NCI-H345 (cell line): ENCODE results near the gene MYOM1.

Source experiments
- DNase-seq: peaks from one replicate; lab custom pipeline; 2025; lab: John Stamatoyannopoulos, UW

The MYOM1 gene

DNA sequence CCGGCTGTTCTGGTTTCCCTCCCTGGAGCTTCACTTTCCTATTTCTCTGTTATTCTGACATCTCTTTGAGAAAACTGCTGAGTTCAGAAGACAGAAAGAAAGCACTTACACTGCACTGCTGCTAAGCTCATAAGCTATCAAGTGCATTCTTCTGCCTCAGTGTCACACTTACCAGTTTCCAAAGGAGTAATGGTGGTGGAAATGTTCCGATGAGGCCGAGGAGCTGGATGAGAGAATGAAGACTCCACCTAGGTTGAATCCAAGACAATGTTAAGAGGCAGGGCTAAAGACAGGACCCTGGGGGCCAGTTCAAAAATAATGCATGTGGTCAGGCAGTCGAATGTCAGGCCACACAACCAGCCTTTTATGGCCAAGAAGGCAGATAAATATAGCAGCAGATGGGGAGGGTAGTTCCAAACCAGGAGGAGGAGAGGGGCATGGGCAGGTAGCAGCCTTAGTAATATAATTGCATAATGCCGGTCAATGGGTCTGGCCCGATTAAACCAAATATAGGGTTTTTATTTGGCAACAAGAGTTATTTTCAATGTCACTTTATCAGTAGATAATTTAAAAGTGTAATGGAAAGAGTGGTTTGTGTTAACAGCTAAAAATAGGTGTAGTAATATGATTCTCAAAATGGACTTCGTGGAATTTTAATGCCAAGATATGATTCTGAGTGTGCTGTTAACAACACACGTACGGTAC is at the start of gene MYOM1:
Gene MYOM1, minus strand, starts transcription at position 338 of the 705 bp plus-strand sequence. CDS start 4,745 bp downstream, outside the sequence.
- no peak for DNase-seq

GRCh38 chr18:3269241-3269913 is 49.6 kb upstream of the MYOM1 start:
- DNase-seq = no peak

DNA sequence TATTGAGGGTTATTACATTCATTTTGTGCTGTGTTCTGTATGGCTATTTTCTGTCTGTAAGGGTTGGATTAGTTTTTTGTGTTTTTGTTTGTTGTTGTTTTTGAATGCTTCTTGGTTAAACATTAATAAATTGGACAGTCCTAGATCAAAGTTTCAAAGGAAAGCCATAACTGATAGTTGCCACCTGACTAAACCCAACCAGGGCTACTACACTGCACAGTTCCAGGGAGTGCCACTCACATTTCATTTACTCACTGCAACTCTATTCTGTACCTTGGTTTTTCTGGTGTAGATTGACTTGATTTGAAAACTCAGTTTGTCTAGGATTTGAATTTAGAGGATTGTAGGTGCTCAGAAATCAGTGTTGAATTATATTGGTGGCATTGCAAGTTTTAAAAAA is 48.5 kb upstream of the MYOM1 start:
- no peak for DNase-seq

DNA sequence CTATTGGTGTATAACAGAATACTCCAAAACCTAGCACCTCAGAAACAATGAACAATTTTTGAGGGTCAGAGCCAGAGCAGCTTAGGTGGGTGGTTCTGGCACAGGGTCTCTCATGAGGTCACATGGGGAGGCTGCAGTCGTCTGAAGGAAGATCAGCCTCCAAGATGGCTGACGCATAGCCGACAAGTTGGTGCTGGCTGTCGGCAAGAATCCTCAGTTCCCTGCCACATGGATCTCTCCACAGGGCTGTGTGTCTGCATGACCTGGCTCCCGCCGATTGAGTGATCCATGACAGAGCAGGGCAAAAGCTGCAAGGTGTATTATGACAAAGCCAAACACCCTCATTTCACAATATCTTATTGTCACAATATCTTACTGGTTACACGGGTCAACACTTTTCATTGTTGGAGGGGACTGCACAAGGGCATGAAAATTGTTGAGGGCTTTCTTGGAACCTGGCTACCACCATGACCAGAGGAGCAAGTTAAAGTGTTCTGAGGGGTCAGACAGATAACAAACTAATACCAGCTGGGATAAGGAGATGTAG is 46.4 kb upstream of the MYOM1 start:
- no peak for DNase-seq

- DNase-seq = no peak
Observed at GRCh38 chr18:3265564-3266033, 45.8 kb upstream of the MYOM1 start.

GRCh38 chr18:3264362-3264761 is 44.6 kb upstream of the MYOM1 start:
- DNase-seq = no peak

DNA sequence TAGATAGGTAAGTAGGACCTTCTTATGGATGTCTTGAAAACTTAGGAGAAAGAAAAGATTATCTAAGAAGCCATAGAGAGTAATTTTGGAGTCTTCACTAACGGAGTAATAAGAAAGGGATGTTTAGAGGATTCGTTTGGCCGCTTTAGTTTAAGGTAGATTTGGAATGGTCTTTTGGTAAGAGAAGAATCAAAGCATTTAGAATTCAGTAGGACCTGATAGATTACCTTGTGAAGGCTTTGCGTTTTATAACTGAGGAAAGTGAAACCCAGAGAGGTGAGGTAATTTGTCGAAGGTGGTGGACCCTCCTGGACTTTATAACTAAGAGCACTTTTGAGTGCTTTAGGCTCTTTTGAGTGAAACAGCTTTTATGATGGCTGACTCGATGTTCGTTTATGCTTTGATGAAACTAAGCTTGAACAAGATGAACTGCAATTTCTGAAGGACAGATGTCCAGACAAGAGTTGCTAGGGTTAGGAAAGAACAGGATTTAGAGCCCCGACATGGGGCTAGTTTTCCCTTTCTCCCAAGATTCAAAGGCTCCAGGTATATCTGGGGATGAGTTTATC is 43.4 kb upstream of the MYOM1 start:
- DNase-seq = no peak

GRCh38 chr18:3262234-3263131 is 42.7 kb upstream of the MYOM1 start:
- DNase-seq = no peak

- DNase-seq = peak; percentile 79
Observed at GRCh38 chr18:3261373-3262233, 41.8 kb upstream of the MYOM1 start, which contains the start of gene MYL12B. MYL12B (plus strand) TSS chr18:3262133; CDS start chr18:3272899, 10,766 bp downstream.

DNA sequence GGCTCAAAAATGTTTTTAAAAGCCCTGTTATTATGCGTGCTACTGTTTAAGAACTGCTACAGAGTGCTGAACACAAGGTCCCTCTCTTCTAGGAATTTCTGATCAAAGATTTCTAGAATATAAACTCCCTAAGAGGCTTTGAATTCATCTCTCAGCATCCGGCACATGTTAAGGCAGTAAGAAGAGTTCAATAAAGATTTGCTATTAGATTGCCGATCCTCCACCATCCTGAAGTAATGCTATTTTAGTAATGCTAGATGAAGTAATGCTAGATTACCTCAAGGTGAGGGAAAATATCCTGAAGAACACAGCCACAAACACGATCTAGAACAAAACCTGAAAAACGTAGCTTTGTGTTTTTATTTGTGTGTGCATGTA is 41.2 kb upstream of the MYOM1 start:
- no peak for DNase-seq

- DNase-seq = no peak
Observed at GRCh38 chr18:3257627-3258120, 37.9 kb upstream of the MYOM1 start.

GRCh38 chr18:3256693-3257626 is 37.2 kb upstream of the MYOM1 start:
- DNase-seq = no peak

DNA sequence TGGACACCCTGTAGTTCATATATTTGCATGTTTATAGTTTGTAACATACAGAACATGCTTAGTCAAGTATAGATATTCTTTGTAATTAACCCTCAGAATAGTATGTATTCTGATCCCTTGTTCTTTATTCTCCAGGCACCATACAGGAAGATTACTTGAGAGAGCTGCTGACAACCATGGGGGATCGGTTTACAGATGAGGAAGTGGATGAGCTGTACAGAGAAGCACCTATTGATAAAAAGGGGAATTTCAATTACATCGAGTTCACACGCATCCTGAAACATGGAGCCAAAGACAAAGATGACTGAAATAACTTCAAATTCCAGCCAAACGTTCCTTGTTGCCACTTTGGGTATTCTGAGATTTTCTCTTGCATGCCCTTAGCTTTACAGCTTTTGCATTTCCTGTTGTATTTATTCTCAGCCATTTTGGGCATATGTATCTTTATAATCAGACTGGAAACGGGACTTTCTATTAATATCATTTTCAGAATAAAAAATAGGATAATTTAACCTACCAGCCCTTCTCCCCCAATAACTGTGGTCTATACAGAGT is 35.9 kb upstream of the MYOM1 start:
- DNase-seq = no peak

DNA sequence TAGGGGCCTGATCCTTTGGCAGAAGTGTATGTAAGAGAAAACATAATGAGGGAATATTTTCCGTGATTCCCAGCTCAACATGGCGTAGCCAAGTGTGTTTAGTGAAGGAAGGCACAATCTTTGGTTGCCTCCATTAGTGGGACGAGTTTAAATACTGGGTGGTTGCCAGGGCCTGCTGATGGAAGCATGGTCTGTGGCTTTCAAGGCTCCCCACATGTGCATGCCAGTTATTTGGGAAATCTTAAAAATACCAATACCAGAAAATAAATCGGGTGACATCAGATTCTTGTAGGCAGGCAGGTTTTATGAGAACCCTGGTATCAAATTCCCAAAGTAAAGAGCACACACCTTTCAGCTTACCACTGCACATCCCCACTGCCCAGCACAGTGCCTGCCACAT is 35.0 kb upstream of the MYOM1 start:
- no peak for DNase-seq

DNA sequence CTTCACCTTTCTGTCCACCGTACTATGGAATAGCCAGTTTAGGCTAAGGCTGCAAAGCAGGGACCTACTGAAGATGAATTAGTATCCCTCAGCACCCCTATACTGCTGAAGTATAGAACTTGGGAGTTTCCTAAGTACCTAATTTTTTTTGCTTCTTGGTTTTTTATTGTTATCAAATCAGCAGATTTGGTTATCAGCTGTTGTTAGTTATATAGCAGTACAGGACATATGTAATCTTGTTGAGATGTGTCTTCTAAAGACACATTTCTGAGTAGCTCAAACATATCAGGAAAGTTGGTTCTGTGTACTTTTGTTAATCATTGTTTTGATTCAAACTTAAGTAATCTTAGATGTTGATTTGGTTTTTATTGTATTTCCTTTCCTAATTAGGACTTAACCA is 33.1 kb upstream of the MYOM1 start:
- no peak for DNase-seq

- DNase-seq = no peak
Observed at GRCh38 chr18:3251963-3252277, 32.2 kb upstream of the MYOM1 start.

DNA sequence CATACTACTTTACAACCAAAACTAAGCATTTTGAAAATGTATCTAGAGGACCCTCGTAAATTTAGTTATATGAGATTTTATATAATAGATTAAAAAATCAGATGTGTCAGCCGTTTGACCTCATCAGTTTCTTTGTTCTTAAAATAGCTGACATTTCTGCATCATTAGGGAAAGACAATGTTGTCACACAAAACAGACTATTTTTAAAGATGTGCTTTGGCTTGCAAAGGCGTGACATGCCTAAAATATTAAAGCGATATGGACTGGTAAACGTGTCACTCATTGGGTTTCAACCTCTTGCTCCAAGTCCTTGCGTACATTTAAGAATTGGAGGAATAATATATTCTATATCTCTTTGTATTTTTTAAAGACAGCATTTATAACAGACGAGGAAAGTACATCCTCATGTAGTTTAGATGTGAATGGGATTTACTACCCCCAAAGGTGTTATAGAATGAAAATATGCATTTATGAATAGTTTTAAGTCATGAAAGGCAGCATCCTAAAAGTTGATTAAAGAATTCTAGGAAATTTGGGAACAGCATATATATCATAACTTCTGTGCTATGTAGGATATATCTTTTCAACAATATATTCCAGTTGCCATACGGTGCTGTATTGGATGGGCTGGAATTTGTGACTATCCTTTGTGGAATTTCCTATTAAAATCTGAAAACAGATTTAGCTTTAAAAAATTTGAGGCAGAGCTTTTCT is 31.6 kb upstream of the MYOM1 start:
- DNase-seq = no peak

- DNase-seq = no peak
Observed at GRCh38 chr18:3250237-3251107, 30.7 kb upstream of the MYOM1 start.
